K562 (cell line): Measurements from ENCODE around the gene TTN. TPM values are rescaled to one million over a fixed set of nuclear protein-coding genes. Genes with fewer than 3 reads are reported as not detected.

Experiments used
- ATAC-seq: fragments of 200-7000 bp; cut with Tn5 transposase; 3 replicates; pipeline ENCODE4 v1.9.1; 2020; ENCODE audit warnings: moderate library complexity
- BruUV-seq: library from RNA; stranded (reverse); fragments of 400-500 nt; replicated peaks from 2 replicates; lab custom pipeline; 2021; lab: Mats Ljungman, UMichigan
- CTCF ChIA-PET: fragments of 300-600 bp; formaldehyde crosslinking; extraction: SDS; loops from one replicate; lab custom pipeline; 2021; ENCODE audit warnings: low intra/inter-chr PET ratio; lab: Yijun Ruan, JAX
- POLR2A ChIA-PET: fragments of 300-600, 350-650 bp; sonication (Branson Sonifier 250); formaldehyde crosslinking; extraction: SDS; loops from one replicate; lab custom pipeline; 2021; ENCODE audit warnings: antibody characterized with exemption, inconsistent platforms; lab: Yijun Ruan, JAX
- DNase-seq, 4 experiments: peaks; one replicate each; pipeline versions ENCODE4 v3.0.0 to v3.0.0-alpha.2; 2011 to 2018; ENCODE audit warnings: low spot score in 3 of 4, mixed read lengths in 3 of 4; ENCODE audit errors: extremely low read depth in 1 of 4
- FAIRE-seq: peaks from 2 replicates; lab custom pipeline; 2011; peaks lifted over from hg19 to GRCh38; lab: Jason Lieb, UNC
- H2AFZ ChIP-seq: 2 replicates; pipeline ENCODE4 v1.6.0; 2011; ENCODE audit warnings: low read depth, low read length, control low read depth, inconsistent platforms
- H3K27ac ChIP-seq: fragments of 200-600 bp; 3 replicates; pipeline ENCODE4 v1.8.0; 2011; ENCODE audit warnings: low read depth, mild to moderate bottlenecking, control low read depth, inconsistent platforms, low read length, moderate library complexity, mixed read lengths; ENCODE audit errors: extremely low read depth
- H3K27me3 ChIP-seq, 2 experiments: fragments of 300-600 bp in 1 of 2; 2 replicates in 1 of 2; 3 replicates in 1 of 2; pipeline versions ENCODE4 v1.6.0 to v1.8.0; 2011; ENCODE audit warnings: inconsistent platforms in 2 of 2, low read length in 2 of 2, mild to moderate bottlenecking in 1 of 2, mixed read lengths in 1 of 2, moderate library complexity in 1 of 2; ENCODE audit not compliant: control insufficient read depth in 2 of 2, insufficient read depth in 2 of 2
- H3K36me3 ChIP-seq: fragments of 300-600 bp; 3 replicates; pipeline ENCODE4 v1.8.0; 2011; ENCODE audit warnings: mild to moderate bottlenecking, low read length, inconsistent platforms; ENCODE audit not compliant: control insufficient read depth, insufficient read depth
- H3K4me1 ChIP-seq, 2 experiments: fragments of 200-600 bp in 1 of 2; replicated peaks in 1 of 2; 2 replicates in 1 of 2; 3 replicates in 1 of 2; pipeline versions ENCODE4 v1.5.1 to v1.8.0; 2011; ENCODE audit warnings: inconsistent platforms in 2 of 2, low read length in 2 of 2, mild to moderate bottlenecking in 1 of 2, mixed read lengths in 1 of 2, moderate library complexity in 1 of 2; ENCODE audit not compliant: control insufficient read depth in 2 of 2, insufficient read depth in 2 of 2
- H3K4me2 ChIP-seq: 2 replicates; pipeline ENCODE4 v1.6.1; 2011; ENCODE audit warnings: low read length, control low read depth, inconsistent platforms, mixed read lengths; ENCODE audit not compliant: insufficient read depth
- H3K4me3 ChIP-seq: fragments of 200-600 bp; sonication (generic), shearing (Covaris generic); 2 replicates; pipeline ENCODE4 v1.5.1; 2016; ENCODE audit warnings: control low read depth, inconsistent platforms
- H3K79me2 ChIP-seq: fragments of 200-600 bp; 3 replicates; pipeline ENCODE4 v1.8.0; 2011; ENCODE audit warnings: low read length, inconsistent platforms; ENCODE audit not compliant: control insufficient read depth, insufficient read depth
- H3K9ac ChIP-seq, 2 experiments: 2 replicates each; pipeline versions ENCODE4 v1.6.0 to v1.6.1; 2011; ENCODE audit warnings: low read depth in 2 of 2, low read length in 2 of 2, control low read depth in 1 of 2, inconsistent platforms in 1 of 2, mild to moderate bottlenecking in 1 of 2, mixed read lengths in 1 of 2; ENCODE audit not compliant: insufficient read depth in 1 of 2
- H3K9me1 ChIP-seq: one replicate; pipeline ENCODE4 v1.6.0; 2011; ENCODE audit warnings: inconsistent platforms, mild to moderate bottlenecking, low read length, moderate library complexity; ENCODE audit not compliant: control insufficient read depth, insufficient read depth
- H3K9me3 ChIP-seq: replicated peaks from 2 replicates; pipeline ENCODE4 v1.5.1; 2011; ENCODE audit warnings: low read depth, low read length, inconsistent platforms; ENCODE audit not compliant: control insufficient read depth, insufficient read depth
- H4K20me1 ChIP-seq: replicated peaks from 2 replicates; pipeline ENCODE4 v1.6.1; 2011; ENCODE audit warnings: low read length, inconsistent platforms, mixed read lengths; ENCODE audit not compliant: control insufficient read depth, insufficient read depth
- ASH1L ChIP-seq: fragments of 450-650 bp; IDR thresholded peaks from 2 replicates; pipeline ENCODE4 v1.6.1; 2018; ENCODE audit warnings: borderline replicate concordance, mild to moderate bottlenecking, low read depth; ENCODE audit not compliant: partially characterized antibody
- TAF9B ChIP-seq: fragments of 450-650 bp; IDR thresholded peaks from 2 replicates; pipeline ENCODE4 v1.6.1; 2018; ENCODE audit warnings: mild to moderate bottlenecking; ENCODE audit not compliant: partially characterized antibody
- ZNF274 ChIP-seq: IDR thresholded peaks from 2 replicates; pipeline ENCODE4 v1.6.1; 2011; ENCODE audit warnings: low read depth, mild to moderate bottlenecking, low read length, moderate library complexity, borderline replicate concordance
- WGBS: fragments of 100-300 bp; shearing (Covaris generic); methylation state at CpG from one replicate; pipeline ENCODE4 v1.1.6; 2016; ENCODE audit warnings: low coverage, mixed read lengths; ENCODE audit not compliant: insufficient coverage; ENCODE audit errors: missing lambda C conversion rate; 5-methylcytosine and 5-hydroxymethylcytosine counted together
- in situ Hi-C: fragments of 300-500 bp; cut with MboI; formaldehyde crosslinking; loops from 4 replicates; pipeline ENCODE4 v1.15.0; 2018; ENCODE audit warnings: inconsistent platforms, mixed read lengths
- intact Hi-C: fragments of 100-400 bp; cut with micrococcal nuclease; formaldehyde crosslinking; loops from 2 replicates; pipeline ENCODE4 v1.14.2; 2022
- polyA plus RNA-seq, 8 experiments: library from polyadenylated mRNA; depleted of rRNA in 4 of 8; stranded (reverse) in 5 of 8; unstranded in 3 of 8; fragments of >200 nt; fragmentation: Nextera tagmentation in 2 of 8; fragmentation: Illumina TruSeq in 1 of 8; extraction: Ambion mirVana in 2 of 8; extraction: Trizol in 1 of 8; gene quantifications; 2 replicates each; pipeline versions ENCODE4 v1.2.1 to v1.2.3, GENCODE V29; 2011 to 2014; ENCODE audit warnings: inconsistent platforms in 1 of 8, missing spikeins in 1 of 8
- total RNA-seq, 7 experiments: library from RNA; depleted of rRNA in 6 of 7; stranded (reverse); fragments of >200 nt in 6 of 7; fragmentation: Illumina TruSeq in 2 of 7; extraction: Trizol in 2 of 7; gene quantifications; 2 replicates each; pipeline versions ENCODE4 v1.2.1 to v1.2.3, GENCODE V29; 2011 to 2021; ENCODE audit warnings: low replicate concordance in 1 of 7

Gene TTN
- total and polyA plus RNA-seq, 9 of the 15 experiments (the other 6 are each of a cell fraction or from before 2014, with no cell fraction given): under 0.01 to 0.20 (median 0.04) TPM; not detected in 1

DNA sequence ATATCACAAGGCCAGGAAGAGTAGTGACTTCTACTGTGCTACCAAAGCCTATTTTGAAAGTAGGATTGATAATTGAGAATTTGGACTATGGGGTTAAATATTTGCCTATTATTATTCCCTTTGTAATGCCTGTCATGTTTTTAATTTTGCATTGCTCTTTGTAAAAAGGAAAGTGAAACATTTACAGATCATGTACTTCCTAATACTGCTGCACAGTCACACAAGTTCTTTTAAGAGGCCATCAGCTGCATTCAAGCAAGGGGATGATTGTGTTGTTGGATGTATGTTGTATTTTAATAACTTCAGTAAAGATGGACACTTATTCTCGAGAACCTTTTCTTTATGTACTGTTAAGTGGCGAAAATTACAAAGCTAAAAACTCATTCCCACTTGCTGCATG, 256.9 kb downstream of the TTN start:
- intact Hi-C loops (no loop called here), in situ Hi-C loops (no loop called here)
- H3K4me2 ChIP-seq: no peak overlapping the region
- H3K27ac ChIP-seq: no peak overlapping the region
- no peak overlapping the region for H3K4me3 ChIP-seq
- H4K20me1 ChIP-seq: no peaks in the 10 kb centered on the region
- H2AFZ ChIP-seq: no peak overlapping the region
- no peaks in the 10 kb centered on the region for H3K4me1 ChIP-seq
- DNase-seq (no peak), ATAC-seq (no peak), FAIRE-seq (no peak)
- ChIA-PET POLR2A (no interaction called here), CTCF (no interaction called here)
- peaks cover 28% of the 10 kb centered on the region for H3K36me3 ChIP-seq
- no peaks in the 10 kb centered on the region for H3K9me3 ChIP-seq
- TF ChIP-seq TAF9B (no peak), ZNF274 (no peak)
- H3K9me1 ChIP-seq: no peaks in the 10 kb centered on the region
- BruUV-seq: no TSS peak
- WGBS: 57% methylated on average over 2 of the region's 2 CpGs
- H3K79me2 ChIP-seq: no peaks in the 10 kb centered on the region
- H3K9ac ChIP-seq: no peak overlapping the region
- no peaks in the 10 kb centered on the region for H3K27me3 ChIP-seq

DNA sequence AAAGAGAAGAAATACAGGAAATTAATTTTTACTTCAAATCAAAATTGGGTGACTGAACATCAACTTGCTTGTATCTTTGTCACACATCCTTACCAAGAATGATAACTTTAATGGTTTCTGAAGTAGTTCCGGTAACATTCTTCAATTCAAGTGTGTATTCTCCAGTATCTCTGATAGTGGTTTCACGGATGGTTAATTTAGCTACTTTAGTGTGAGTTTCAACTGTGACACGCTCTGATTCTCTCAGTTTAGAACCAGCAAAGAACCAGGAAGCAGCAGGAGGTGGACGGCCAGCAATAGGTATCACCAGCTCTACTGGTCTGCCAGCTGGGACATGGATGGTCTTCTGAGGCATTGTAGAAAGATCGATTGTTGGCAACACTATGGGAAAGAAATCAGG, 264.7 kb downstream of the TTN start:
- BruUV-seq: no TSS peak
- Histone ChIP-seq H3K79me2 (no peaks in the 10 kb centered on the region), H3K9me1 (no peaks in the 10 kb centered on the region), H4K20me1 (no peaks in the 10 kb centered on the region), H3K4me1 (no peaks in the 10 kb centered on the region), H2AFZ (no peak overlapping the region), H3K27me3 (no peaks in the 10 kb centered on the region), H3K4me3 (no peak overlapping the region), H3K9me3 (no peaks in the 10 kb centered on the region), H3K4me2 (no peak overlapping the region), H3K27ac (no peak overlapping the region), H3K9ac (no peak overlapping the region), H3K36me3 (peaks cover 51% of the 10 kb centered on the region)
- no peak for TF ChIP-seq ASH1L
- intact Hi-C loops: no loop called here
- CTCF ChIA-PET: interaction anchor here (0.6 kb wide), 1 partner anchor 434 kb away, joined by 3 read pairs; no protein-coding TSS in a partner anchor
- FAIRE-seq (no peak), DNase-seq (no peak), ATAC-seq (no peak)
- in situ Hi-C loops: no loop called here
- WGBS: 86% methylated on average over 5 of the region's 5 CpGs
- POLR2A ChIA-PET: no interaction called here
